HL-60 (cell line): ENCODE results near the gene PPP1R1B.

Experiments
- DNase-seq, 2 experiments: peaks; one replicate each; pipeline ENCODE4 v3.0.0-alpha.2; 2010 to 2020; ENCODE audit warnings: low read depth in 1 of 2, low spot score in 1 of 2
- H3K27ac ChIP-seq: fragments of 250-450 bp; sonication (Bioruptor Pico); replicated peaks from 2 replicates; pipeline ENCODE4 v1.5.1; 2020; ENCODE audit warnings: mild to moderate bottlenecking, moderate library complexity
- H3K27me3 ChIP-seq: fragments of 250-450 bp; sonication (Bioruptor Pico); 2 replicates; pipeline ENCODE4 v1.5.1; 2021; ENCODE audit warnings: mild to moderate bottlenecking, moderate library complexity; ENCODE audit not compliant: insufficient read depth, poor library complexity, severe bottlenecking
- H3K4me3 ChIP-seq: replicated peaks from 2 replicates; pipeline ENCODE4 v1.5.1; 2011; ENCODE audit warnings: mild to moderate bottlenecking, control low read depth, low read length; ENCODE audit not compliant: insufficient read depth
- CTCF ChIP-seq: IDR thresholded peaks from one replicate; pipeline ENCODE4 v1.5.1; 2011; ENCODE audit warnings: low read length, control low read depth, inconsistent platforms; ENCODE audit not compliant: insufficient read depth
- GABPA ChIP-seq: IDR thresholded peaks from 2 replicates; pipeline ENCODE4 v1.6.1; 2012; ENCODE audit warnings: low read depth
- POLR2AphosphoS5 ChIP-seq: IDR thresholded peaks from 2 replicates; pipeline ENCODE4 v1.6.1; 2012; ENCODE audit warnings: low read depth
- REST ChIP-seq: IDR thresholded peaks from 2 replicates; pipeline ENCODE4 v1.6.1; 2012; ENCODE audit warnings: low read depth; ENCODE audit not compliant: insufficient replicate concordance
- SPI1 ChIP-seq: IDR thresholded peaks from 2 replicates; pipeline ENCODE4 v1.6.1; 2012; ENCODE audit warnings: low read depth, mild to moderate bottlenecking, borderline replicate concordance

PPP1R1B gene

GRCh38 chr17:39607851-39608130 is 19.0 kb upstream of the PPP1R1B start, which contains the start of gene NEUROD2:
Gene NEUROD2, minus strand, starts transcription at chr17:39607920. Its CDS starts 1,321 bp downstream, at chr17:39606599.
- TF ChIP-seq REST (no peak), CTCF (no peak), POLR2AphosphoS5 (no peak), GABPA (no peak)
- Histone ChIP-seq H3K27me3 (peaks cover 59% of the 10 kb centered on the region), H3K4me3 (no peak within 1 kb of the TSS), H3K27ac (no peak within 1 kb of the TSS)
- DNase-seq = no peak

- Histone ChIP-seq H3K27ac (no peak overlapping the region), H3K4me3 (no peak overlapping the region), H3K27me3 (peaks cover 53% of the 10 kb centered on the region)
- no peak for TF ChIP-seq SPI1
- no peak for TF ChIP-seq CTCF
- no peak for TF ChIP-seq GABPA
- TF ChIP-seq POLR2AphosphoS5 = no peak
- no peak for TF ChIP-seq REST
- no peak for DNase-seq
Measured at GRCh38 chr17:39608142-39608981, 18.4 kb upstream of the PPP1R1B start.

GRCh38 chr17:39609416-39610025 is 17.2 kb upstream of the PPP1R1B start:
- H3K27me3 ChIP-seq = peaks cover 45% of the 10 kb centered on the region
- H3K27ac ChIP-seq = no peak overlapping the region
- TF ChIP-seq GABPA (no peak), CTCF (no peak), SPI1 (no peak), REST (no peak), POLR2AphosphoS5 (no peak)
- H3K4me3 ChIP-seq = no peak overlapping the region
- no peak for DNase-seq
